H1 (cell line): ENCODE data around the gene TECPR2. TPM values are rescaled to one million over a fixed set of nuclear protein-coding genes. Genes with fewer than 3 reads are reported as not detected.

ENCODE experiments used
- CTCF ChIA-PET: fragments of 300-600 bp; sonication (Branson Sonifier 250); formaldehyde crosslinking; loops from one replicate; lab custom pipeline; 2021; ENCODE audit not compliant: partially characterized antibody; lab: Charles Lee
- POLR2A ChIA-PET: fragments of 300-600 bp; sonication (Branson Sonifier 250); formaldehyde crosslinking; loops from one replicate; lab custom pipeline; 2021; ENCODE audit warnings: inconsistent platforms; ENCODE audit not compliant: partially characterized antibody; lab: Charles Lee
- DNase-seq, 2 experiments: peaks; one replicate each; pipeline versions ENCODE4 v3.0.0 to v3.0.0-alpha.2; 2010 to 2022; ENCODE audit warnings: low spot score in 2 of 2, low read depth in 1 of 2, mixed read lengths in 1 of 2
- FAIRE-seq: peaks from 2 replicates; lab custom pipeline; 2011; peaks lifted over from hg19 to GRCh38; lab: Jason Lieb, UNC
- H2AFZ ChIP-seq: 2 replicates; pipeline ENCODE4 v1.8.1; 2012; ENCODE audit warnings: low read length, inconsistent platforms
- H2AK5ac ChIP-seq: 2 replicates; pipeline ENCODE4 v1.6.1; 2013; ENCODE audit warnings: low read depth, low read length
- H2BK120ac ChIP-seq: replicated peaks from 2 replicates; pipeline ENCODE3; 2013; ENCODE audit warnings: low read depth, low read length, inconsistent platforms
- H2BK12ac ChIP-seq: 2 replicates; pipeline ENCODE4 v1.6.1; 2013; ENCODE audit warnings: low read depth, low read length
- H2BK15ac ChIP-seq: 2 replicates; pipeline ENCODE4 v1.6.1; 2013; ENCODE audit warnings: low read length
- H2BK20ac ChIP-seq: 2 replicates; pipeline ENCODE4 v1.6.1; 2013; ENCODE audit warnings: low read length
- H2BK5ac ChIP-seq: 2 replicates; pipeline ENCODE4 v1.6.1; 2013; ENCODE audit warnings: low read depth, low read length
- H3K14ac ChIP-seq: 2 replicates; pipeline ENCODE4 v1.6.1; 2013; ENCODE audit warnings: inconsistent platforms; ENCODE audit not compliant: insufficient read length
- H3K18ac ChIP-seq: 2 replicates; pipeline ENCODE4 v1.6.1; 2013; ENCODE audit warnings: low read length; ENCODE audit errors: extremely low read depth
- H3K23ac ChIP-seq: 2 replicates; pipeline ENCODE4 v1.6.1; 2013; ENCODE audit warnings: inconsistent platforms; ENCODE audit not compliant: insufficient read length
- H3K23me2 ChIP-seq: 2 replicates; pipeline ENCODE4 v1.6.1; 2013; ENCODE audit warnings: low read depth, low read length
- H3K27ac ChIP-seq: 2 replicates; pipeline ENCODE4 v1.6.1; 2011; ENCODE audit warnings: low read depth, low read length, inconsistent platforms
- H3K27me3 ChIP-seq, 4 experiments: replicated peaks in 1 of 4; 1 replicate in 1 of 4; 2 replicates in 3 of 4; pipeline versions ENCODE4 v1.6.1 to v1.8.1; 2011 to 2013; ENCODE audit warnings: low read length in 3 of 4, mild to moderate bottlenecking in 3 of 4, inconsistent platforms in 2 of 4, mixed read lengths in 2 of 4, moderate library complexity in 1 of 4; ENCODE audit not compliant: control insufficient read depth in 3 of 4, insufficient read depth in 3 of 4; ENCODE audit errors: extremely low read depth in 1 of 4
- H3K36me3 ChIP-seq, 4 experiments: 2 replicates each; pipeline versions ENCODE4 v1.6.1 to v1.8.1; 2011 to 2013; ENCODE audit warnings: mild to moderate bottlenecking in 4 of 4, low read length in 3 of 4, moderate library complexity in 2 of 4, control low read depth in 1 of 4, inconsistent platforms in 1 of 4; ENCODE audit not compliant: insufficient read depth in 4 of 4, control insufficient read depth in 2 of 4
- H3K4ac ChIP-seq: replicated peaks from 2 replicates; pipeline ENCODE3; 2013; ENCODE audit warnings: low read length, low read depth, mixed read lengths, inconsistent platforms; ENCODE audit not compliant: insufficient read length
- H3K4me1 ChIP-seq, 4 experiments: replicated peaks in 1 of 4; 1 replicate in 1 of 4; 2 replicates in 3 of 4; pipeline versions ENCODE4 v1.6.1 to v1.8.1; 2011 to 2013; ENCODE audit warnings: low read length in 3 of 4, inconsistent platforms in 2 of 4, mixed read lengths in 1 of 4; ENCODE audit not compliant: insufficient read depth in 4 of 4, control insufficient read depth in 3 of 4
- H3K4me2 ChIP-seq, 2 experiments: 2 replicates each; pipeline versions ENCODE4 v1.6.1 to v1.8.1; 2011 to 2013; ENCODE audit warnings: low read depth in 2 of 2, low read length in 2 of 2, control low read depth in 1 of 2, inconsistent platforms in 1 of 2, mild to moderate bottlenecking in 1 of 2; ENCODE audit not compliant: insufficient read depth in 1 of 2
- H3K4me3 ChIP-seq, 4 experiments: fragments of 200-600, 300-600 bp in 1 of 4; sonication (generic), shearing (Covaris generic), sonication (Bioruptor Twin) in 1 of 4; 2 replicates each; pipeline versions ENCODE4 v1.5.1 to v1.8.1; 2011 to 2016; ENCODE audit warnings: low read length in 4 of 4, low read depth in 3 of 4, control low read depth in 2 of 4, inconsistent platforms in 2 of 4, mild to moderate bottlenecking in 2 of 4, mixed read lengths in 1 of 4, moderate library complexity in 1 of 4; ENCODE audit not compliant: insufficient read depth in 2 of 4; ENCODE audit errors: extremely low read depth in 1 of 4
- H3K56ac ChIP-seq: replicated peaks from 2 replicates; pipeline ENCODE3; 2013; ENCODE audit warnings: low read depth, mild to moderate bottlenecking, mixed read lengths, low read length, inconsistent platforms; ENCODE audit not compliant: insufficient read length
- H3K79me1 ChIP-seq: 2 replicates; pipeline ENCODE4 v1.6.1; 2013; ENCODE audit warnings: low read depth, low read length, control low read depth
- H3K79me2 ChIP-seq, 2 experiments: 2 replicates each; pipeline versions ENCODE4 v1.6.1 to v1.8.1; 2012 to 2013; ENCODE audit warnings: low read length in 2 of 2, mild to moderate bottlenecking in 2 of 2, inconsistent platforms in 1 of 2; ENCODE audit not compliant: insufficient read depth in 2 of 2, control insufficient read depth in 1 of 2
- H3K9ac ChIP-seq, 4 experiments: replicated peaks in 1 of 4; 1 replicate in 1 of 4; 2 replicates in 3 of 4; pipeline versions ENCODE4 v1.6.1 to v1.8.1; 2011 to 2013; ENCODE audit warnings: low read depth in 3 of 4, low read length in 3 of 4, control low read depth in 2 of 4, mild to moderate bottlenecking in 2 of 4, moderate library complexity in 2 of 4, inconsistent platforms in 1 of 4; ENCODE audit errors: extremely low read depth in 1 of 4
- H3K9me3 ChIP-seq, 2 experiments: 2 replicates each; pipeline versions ENCODE4 v1.6.1 to v1.8.1; 2012 to 2013; ENCODE audit warnings: mild to moderate bottlenecking in 2 of 2, moderate library complexity in 2 of 2, control low read depth in 1 of 2, inconsistent platforms in 1 of 2, low read depth in 1 of 2, low read length in 1 of 2, mixed read lengths in 1 of 2; ENCODE audit not compliant: insufficient read depth in 2 of 2
- H4K20me1 ChIP-seq, 2 experiments: replicated peaks in 1 of 2; 2 replicates each; pipeline versions ENCODE3 to v1.8.1; 2011 to 2013; ENCODE audit warnings: inconsistent platforms in 2 of 2, low read length in 2 of 2, mild to moderate bottlenecking in 1 of 2; ENCODE audit not compliant: insufficient read depth in 2 of 2, control insufficient read depth in 1 of 2
- H4K5ac ChIP-seq: 2 replicates; pipeline ENCODE4 v1.6.1; 2013; ENCODE audit warnings: low read length, low read depth, mixed read lengths, inconsistent platforms; ENCODE audit not compliant: insufficient read length
- H4K8ac ChIP-seq: 2 replicates; pipeline ENCODE4 v1.8.0; 2013; ENCODE audit warnings: mild to moderate bottlenecking, moderate library complexity, low read length, inconsistent platforms; ENCODE audit not compliant: insufficient read depth; ENCODE audit errors: extremely low read depth
- H4K91ac ChIP-seq: replicated peaks from 2 replicates; pipeline ENCODE3; 2013; ENCODE audit warnings: low read length, mixed read lengths, inconsistent platforms; ENCODE audit not compliant: insufficient read length
- BCL11A ChIP-seq, 2 experiments: IDR thresholded peaks; one replicate each; pipeline ENCODE4 v1.6.1; 2011; ENCODE audit warnings: low read depth in 2 of 2, low read length in 2 of 2, mild to moderate bottlenecking in 2 of 2
- EZH2 ChIP-seq: fragments of 200-600 bp; sonication (generic); IDR thresholded peaks from 2 replicates; pipeline ENCODE4 v1.7.1; 2012; ENCODE audit warnings: low read depth, mild to moderate bottlenecking, moderate library complexity, low read length, inconsistent platforms; ENCODE audit not compliant: severe bottlenecking
- FOSL1 ChIP-seq: IDR thresholded peaks from 2 replicates; pipeline ENCODE4 v1.6.1; 2011; ENCODE audit warnings: mild to moderate bottlenecking, low read depth, low read length, moderate library complexity; ENCODE audit not compliant: insufficient read depth
- KDM4A ChIP-seq: IDR thresholded peaks from one replicate; pipeline ENCODE4 v1.7.1; 2012; ENCODE audit warnings: low read depth, mild to moderate bottlenecking, moderate library complexity, low read length, inconsistent platforms; ENCODE audit not compliant: severe bottlenecking
- NANOG ChIP-seq: IDR thresholded peaks from 2 replicates; pipeline ENCODE4 v1.6.1; 2011; ENCODE audit warnings: low read length, low read depth, mild to moderate bottlenecking, inconsistent platforms; ENCODE audit not compliant: insufficient read depth, poor library complexity, severe bottlenecking
- NRF1 ChIP-seq: IDR thresholded peaks from 2 replicates; pipeline ENCODE4 v1.6.1; 2011; ENCODE audit warnings: mild to moderate bottlenecking, low read depth, low read length, improper control_type of control experiment
- PHF8 ChIP-seq: fragments of 200-600 bp; sonication (generic); conservative IDR thresholded peaks from 2 replicates; pipeline ENCODE4 v1.7.1; 2012; ENCODE audit warnings: low read depth, mild to moderate bottlenecking, inconsistent platforms, low read length, moderate library complexity
- POLR2A ChIP-seq, 2 experiments: IDR thresholded peaks; 1 replicate in 1 of 2; 2 replicates in 1 of 2; pipeline ENCODE4 v1.6.1; 2011; ENCODE audit warnings: low read depth in 2 of 2, low read length in 2 of 2, mild to moderate bottlenecking in 2 of 2; ENCODE audit errors: control extremely low read depth in 1 of 2
- POU5F1 ChIP-seq: IDR thresholded peaks from 2 replicates; pipeline ENCODE4 v1.6.1; 2011; ENCODE audit warnings: low read depth, mild to moderate bottlenecking, low read length, moderate library complexity
- RFX5 ChIP-seq: IDR thresholded peaks from 2 replicates; pipeline ENCODE4 v1.6.1; 2011; ENCODE audit warnings: low read depth, low read length, improper control_type of control experiment, borderline replicate concordance
- SIN3A ChIP-seq, 2 experiments: IDR thresholded peaks in 1 of 2; conservative IDR thresholded peaks in 1 of 2; 2 replicates each; pipeline ENCODE4 v1.6.1; 2011 to 2012; ENCODE audit warnings: low read length in 2 of 2, improper control_type of control experiment in 1 of 2, low read depth in 1 of 2, mild to moderate bottlenecking in 1 of 2
- SIX5 ChIP-seq: IDR thresholded peaks from 2 replicates; pipeline ENCODE4 v1.6.1; 2011; ENCODE audit warnings: mild to moderate bottlenecking, low read depth, low read length
- TAF1 ChIP-seq: IDR thresholded peaks from 2 replicates; pipeline ENCODE4 v1.6.1; 2011; ENCODE audit warnings: mild to moderate bottlenecking, low read depth, low read length
- TEAD4 ChIP-seq: IDR thresholded peaks from 2 replicates; pipeline ENCODE4 v1.6.1; 2012; ENCODE audit warnings: low read depth, low read length, inconsistent platforms, mixed read lengths
- WGBS, 2 experiments: shearing (Covaris generic) in 1 of 2; methylation state at CpG; one replicate each; pipeline versions ENCODE4 v1.1.6 to v1.1.7; 2013 to 2015; ENCODE audit warnings: low lambda C conversion rate in 2 of 2, mixed read lengths in 2 of 2, inconsistent platforms in 1 of 2, low coverage in 1 of 2, missing lambda C conversion rate in 1 of 2; ENCODE audit not compliant: insufficient replicate concordance in 2 of 2, insufficient coverage in 1 of 2, insufficient read length in 1 of 2; ENCODE audit errors: extremely low coverage in 1 of 2, missing lambda C conversion rate in 1 of 2; 5-methylcytosine and 5-hydroxymethylcytosine counted together
- polyA plus RNA-seq, 7 experiments: library from polyadenylated mRNA; depleted of rRNA in 3 of 7; stranded (reverse) in 5 of 7; unstranded in 2 of 7; fragments of >200 nt in 5 of 7; fragments of 200-250 nt in 2 of 7; gene quantifications; 1 replicate in 5 of 7; 2 replicates in 1 of 7; 4 replicates in 1 of 7; pipeline versions ENCODE4 v1.2.1 to v1.2.3, GENCODE V29; 2011 to 2013; ENCODE audit warnings: missing spikeins in 2 of 7, mixed read lengths in 2 of 7
- total RNA-seq: library from RNA; stranded (reverse); fragmentation: NEBNext Ultra II Directional; extraction: Animal tissue kit (Norgen Biotek cat#: 25700); gene quantifications from 2 replicates; pipeline ENCODE4 v1.2.1, GENCODE V29; 2021

Gene TECPR2
- total and polyA plus RNA-seq, 2 of the 8 experiments (the other 6 are each of a cell fraction or from before 2014, with no cell fraction given), result 6.8 to 19.4 TPM

DNA sequence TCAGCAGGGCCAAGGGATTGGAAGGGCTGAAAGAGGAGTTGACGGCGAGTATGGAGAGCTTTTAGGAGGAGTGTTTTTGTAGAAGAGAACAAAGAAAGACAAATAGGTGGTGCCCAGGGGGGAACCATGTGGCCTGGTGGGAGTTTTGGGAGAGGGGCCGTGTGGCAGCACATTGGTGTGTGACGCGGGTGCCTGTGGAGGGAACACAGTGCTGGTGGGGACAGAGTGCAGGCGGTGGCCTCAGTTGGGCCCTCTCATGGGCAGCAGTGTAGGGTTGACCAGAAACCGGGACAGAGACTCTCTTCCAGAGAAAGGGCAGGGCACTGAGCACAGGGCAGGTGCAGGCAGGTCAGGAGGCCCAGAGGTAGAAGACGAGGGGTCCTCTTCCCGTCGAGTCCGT lies 56.5 kb downstream of the TECPR2 start:
- no peaks in the 10 kb centered on the region for H4K20me1 ChIP-seq
- H2AK5ac ChIP-seq, result peak overlapping the region; percentile 71; the same call in 1 of the 2 replicates
- 0 out of 2 replicates have a peak overlapping the region, but pooled peaks have one; percentile 44 for H2BK20ac ChIP-seq
- H4K8ac ChIP-seq, result peak overlapping the region; percentile 4; the same call in 1 of the 2 replicates
- peak overlapping the region; percentile 54 for H4K91ac ChIP-seq
- no peaks in the 10 kb centered on the region for H3K27me3 ChIP-seq
- H3K9me3 ChIP-seq, result no peaks in the 10 kb centered on the region
- H3K14ac ChIP-seq, result no peak overlapping the region
- peak overlapping the region; percentile 22; the same call in 1 of the 2 replicates for H2BK15ac ChIP-seq
- H3K79me1 ChIP-seq, result no peaks in the 10 kb centered on the region
- DNase-seq (no peak), FAIRE-seq (no peak)
- 0 out of 2 replicates have a peak overlapping the region, but pooled peaks have one; percentile 31 for H2BK12ac ChIP-seq
- H3K4me3 ChIP-seq, result no peak overlapping the region
- no peak overlapping the region for H3K4ac ChIP-seq
- ChIA-PET CTCF (interaction anchor here (0.6 to 5.2 kb wide), 4 partner anchors 11 to 202 kb away, joined by 3 to 26 read pairs (median 3); no protein-coding TSS in a partner anchor), POLR2A (interaction anchor here (0.7 to 1.4 kb wide), 2 partner anchors 9 to 23 kb away, joined by 3 read pairs; no protein-coding TSS in a partner anchor)
- WGBS, 2 experiments, result 95 to 100% methylated on average over 2 to 11 of the region's 11 CpGs
- H2BK120ac ChIP-seq, result no peak overlapping the region
- H3K9ac ChIP-seq, result no peak overlapping the region
- H3K79me2 ChIP-seq, result no peaks in the 10 kb centered on the region
- H3K18ac ChIP-seq, result peak overlapping the region; percentile 51; the same call in 1 of the 2 replicates
- no peak overlapping the region for H3K4me2 ChIP-seq
- H3K36me3 ChIP-seq, result no peaks in the 10 kb centered on the region
- no peak overlapping the region for H2AFZ ChIP-seq
- H3K4me1 ChIP-seq, result peaks cover 0 to 3% (median 1%) of the 10 kb centered on the region in 4 experiments; a peak in 1 of 7 replicates
- 0 out of 2 replicates have a peak overlapping the region, but pooled peaks have one; percentile 49 for H2BK5ac ChIP-seq
- no peak overlapping the region for H3K23ac ChIP-seq
- no peak overlapping the region for H3K27ac ChIP-seq
- no peaks in the 10 kb centered on the region for H3K23me2 ChIP-seq
- H4K5ac ChIP-seq, result no peak overlapping the region
- H3K56ac ChIP-seq, result no peak overlapping the region
- no peak for TF ChIP-seq BCL11A (IDR thresholded peaks at IDR 0.05; ENCODE audit: low read depth in 2 of 2, low read length in 2 of 2)
- no peak for TF ChIP-seq SIX5
- no peak for TF ChIP-seq POU5F1
- no peak for TF ChIP-seq SIN3A (conservative IDR thresholded peaks at IDR 0.05 in 1 of 2, IDR thresholded peaks at IDR 0.05 in 1 of 2; ENCODE audit: low read depth in 1 of 2, low read length in 2 of 2)
- TF ChIP-seq NANOG, result no peak
- TF ChIP-seq TEAD4, result no peak
- no peak for TF ChIP-seq EZH2
- TF ChIP-seq FOSL1, result no peak
- no peak for TF ChIP-seq TAF1
- no peak for TF ChIP-seq RFX5
- no peak for TF ChIP-seq PHF8
- no peak for TF ChIP-seq NRF1
- no peak for TF ChIP-seq POLR2A (IDR thresholded peaks at IDR 0.05; ENCODE audit: control extremely low read depth in 1 of 2, low read depth in 2 of 2, low read length in 2 of 2)
- TF ChIP-seq KDM4A, result no peak
